DND-41 (cell line): ENCODE measurements around the gene DRC1.

Source experiments
- CTCF ChIP-seq: IDR thresholded peaks from 2 replicates; pipeline ENCODE4 v1.5.1; 2012; ENCODE audit warnings: borderline replicate concordance, low read length, moderate library complexity, mild to moderate bottlenecking; ENCODE audit not compliant: poor library complexity, severe bottlenecking; ENCODE audit errors: extremely low read depth
- EZH2 ChIP-seq: IDR thresholded peaks from 3 replicates; pipeline ENCODE4 v1.6.1; 2012; ENCODE audit warnings: borderline replicate concordance, low read depth, mild to moderate bottlenecking, moderate library complexity, low read length, inconsistent platforms; ENCODE audit not compliant: severe bottlenecking

GRCh38 chr2:26493566-26493965 is 91.8 kb downstream of the DRC1 start:
- TF ChIP-seq CTCF: no peak
- TF ChIP-seq EZH2: no peak
